Mucosa of gallbladder (tissue), 1 donor: Measurements from ENCODE around the gene SCAMP2. TPM values are rescaled to one million over a fixed set of nuclear protein-coding genes. Genes with fewer than 3 reads are reported as not detected.

Experiments
- DNase-seq: peaks from one replicate; pipeline ENCODE4 v3.0.0-alpha.2; 2020; ENCODE audit warnings: low spot score
- total RNA-seq: library from RNA; stranded (reverse); gene quantifications from one replicate; pipeline ENCODE4 v1.2.1, GENCODE V29; 2021
- donor health status: DM: no; HTN: no; CAD: no.

SCAMP2 gene
- total RNA-seq, 1 donor from 2014 or later = 110 TPM

DNA sequence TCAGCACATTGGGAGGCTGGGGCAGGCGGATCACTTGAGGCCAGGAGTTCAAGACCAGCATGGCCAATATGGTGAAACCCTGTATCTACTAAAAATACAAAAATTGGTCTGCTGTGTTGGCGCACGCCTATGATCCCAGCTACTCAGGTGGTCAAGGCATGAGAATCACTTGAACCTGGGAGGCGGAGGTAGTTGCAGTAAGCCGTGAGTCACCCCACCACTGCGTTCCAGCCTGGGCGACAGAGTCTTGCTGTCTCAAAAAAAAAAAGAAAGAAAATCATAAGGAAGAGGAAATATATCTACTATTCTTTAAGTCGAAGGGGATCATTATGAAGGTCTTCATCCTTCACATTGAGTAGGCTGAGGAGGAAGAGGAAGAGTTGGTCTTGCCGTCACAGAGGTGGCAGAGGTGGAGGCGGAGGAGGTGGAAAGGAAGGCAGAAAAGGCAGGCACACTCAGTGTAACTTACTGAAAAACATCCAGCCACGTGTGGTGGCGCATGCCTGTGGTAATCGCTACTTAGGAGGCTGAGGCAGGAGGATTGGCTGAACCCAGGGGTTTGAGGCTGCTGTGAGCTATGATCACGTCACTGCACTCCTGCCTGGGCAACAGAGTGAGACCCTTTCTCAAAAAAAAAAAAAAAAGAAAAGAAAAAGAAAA, 77.1 kb downstream of the SCAMP2 start:
- DNase-seq = no peak

DNA sequence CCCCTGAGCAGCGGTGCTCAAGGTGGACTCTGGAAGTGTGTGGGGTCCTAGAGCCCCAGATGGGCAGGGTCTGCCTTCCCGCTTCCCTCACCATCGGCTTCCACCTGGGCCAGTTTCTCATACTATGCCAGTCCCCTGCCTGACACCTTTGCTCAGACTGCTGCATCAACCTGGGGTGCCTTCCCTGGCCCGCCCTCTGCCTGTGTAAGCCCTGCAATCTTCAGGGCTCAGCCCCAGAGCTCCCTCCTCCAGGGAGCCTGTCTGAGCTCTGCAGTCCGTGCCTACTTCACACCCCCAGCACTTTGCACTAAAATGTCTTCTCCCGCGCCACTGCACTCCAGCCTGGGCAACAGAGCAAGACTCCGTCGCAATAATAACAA, 78.2 kb downstream of the SCAMP2 start:
- DNase-seq = no peak

DNA sequence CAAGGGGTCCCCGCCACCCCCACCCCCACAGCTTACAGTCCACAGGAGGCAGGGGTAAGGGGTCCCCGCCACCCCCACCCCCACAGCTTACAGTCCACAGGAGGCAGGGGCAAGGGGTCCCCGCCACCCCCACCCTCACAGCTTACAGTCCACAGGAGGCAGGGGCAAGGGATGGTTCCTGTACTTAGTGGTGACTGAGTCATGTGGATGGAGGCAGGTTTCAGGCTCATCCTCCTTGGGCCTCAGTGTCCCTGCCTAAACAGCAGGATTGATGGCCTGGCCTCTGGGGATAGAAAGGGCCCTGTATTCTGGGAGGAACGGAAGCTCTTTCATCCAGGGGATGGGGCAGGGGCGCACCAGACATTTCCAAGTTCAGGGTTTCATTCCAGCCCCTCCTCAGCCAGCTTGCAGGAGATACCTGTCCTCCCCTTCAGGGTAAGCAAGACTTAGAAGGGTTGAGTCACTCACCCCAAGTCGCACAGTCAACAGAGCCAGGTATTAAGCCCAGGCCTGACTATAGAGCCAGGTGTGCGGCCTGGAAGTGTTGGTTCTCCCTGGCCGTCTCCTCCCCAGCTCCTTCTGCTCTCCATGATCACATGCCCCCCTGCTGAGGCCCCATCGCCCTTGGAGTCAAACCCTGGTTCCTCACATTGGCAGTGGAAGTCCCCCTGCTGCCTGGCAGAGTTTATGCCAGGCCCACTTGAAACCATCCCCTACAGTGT, 78.8 kb downstream of the SCAMP2 start:
- no peak for DNase-seq

Other genes starting within 250 kb of the SCAMP2 start
- 35.9 TPM for gene EDC3, start 177.3 kb downstream of the SCAMP2 start, total RNA-seq
- 13.8 TPM for gene CYP1A1, start 147.8 kb downstream of the SCAMP2 start, total RNA-seq
- gene CYP1A2, start 124.5 kb downstream of the SCAMP2 start, total RNA-seq = 0.14 TPM
- 74.2 TPM for gene CSK, start 91.3 kb downstream of the SCAMP2 start, total RNA-seq
- gene LMAN1L, start 60.5 kb downstream of the SCAMP2 start, total RNA-seq = not detected
- gene CPLX3, start 46.7 kb downstream of the SCAMP2 start, total RNA-seq = not detected
- gene ULK3, start 30.2 kb downstream of the SCAMP2 start, total RNA-seq = 42.1 TPM
- 46.0 TPM for gene MPI, start 16.7 kb upstream of the SCAMP2 start, total RNA-seq
- gene FAM219B, start 33.5 kb upstream of the SCAMP2 start, total RNA-seq = 80.4 TPM
- gene COX5A, start 64.7 kb upstream of the SCAMP2 start, total RNA-seq = 165 TPM
- 24.1 TPM for gene RPP25, start 83.4 kb upstream of the SCAMP2 start, total RNA-seq
- gene SCAMP5, start 122.2 kb upstream of the SCAMP2 start, total RNA-seq = 57.2 TPM
- 17.3 TPM for gene PPCDC, start 150.2 kb upstream of the SCAMP2 start, total RNA-seq